IPS-NIHi11 (cell line): Measurements from ENCODE around the gene SPATA31D4.

Experiments used
- DNase-seq: peaks from one replicate; pipeline ENCODE4 v3.0.0; 2012; ENCODE audit warnings: mixed read lengths, low spot score

The SPATA31D4 gene

GRCh38 chr9:81964218-81965171, 36.3 kb downstream of the SPATA31D4 start:
- no peak for DNase-seq

- no peak for DNase-seq
These were observed 39.8 kb downstream of the SPATA31D4 start for GRCh38 chr9:81968026-81968425.

GRCh38 chr9:81969971-81970370, 41.7 kb downstream of the SPATA31D4 start:
- no peak for DNase-seq

GRCh38 chr9:81971727-81972126, 43.5 kb downstream of the SPATA31D4 start:
- no peak for DNase-seq

GRCh38 chr9:81974764-81975163, 46.5 kb downstream of the SPATA31D4 start:
- DNase-seq: no peak

- DNase-seq: no peak
These were observed 48.1 kb downstream of the SPATA31D4 start for GRCh38 chr9:81976351-81976750.

GRCh38 chr9:81979196-81979595, 51.0 kb downstream of the SPATA31D4 start:
- no peak for DNase-seq

- DNase-seq: no peak
These were observed 52.3 kb downstream of the SPATA31D4 start for GRCh38 chr9:81980568-81980967.

- no peak for DNase-seq
These were observed 53.7 kb downstream of the SPATA31D4 start for GRCh38 chr9:81981883-81982282.
